ENCODE measurements around the gene MYBBP1A.

MYBBP1A gene

DNA sequence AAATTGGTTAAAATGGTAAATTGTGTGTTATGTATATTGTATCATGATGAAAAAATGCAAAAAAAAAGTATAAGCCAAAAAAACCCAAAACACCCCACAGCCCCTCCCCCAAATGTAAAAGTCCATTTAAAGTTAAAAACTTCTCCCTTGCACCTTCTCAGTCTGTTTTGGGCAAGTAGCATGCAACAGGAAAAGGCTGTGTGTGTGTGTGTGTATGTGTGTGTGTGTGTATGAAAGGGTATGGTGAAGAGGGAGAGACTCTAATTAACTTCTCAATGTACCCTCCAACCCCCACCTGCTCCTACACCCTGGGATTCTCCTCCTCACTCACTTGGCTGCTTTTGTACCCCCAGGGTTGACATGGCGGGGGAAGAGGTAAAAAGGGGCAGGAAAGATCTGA is 14.4 kb upstream of the MYBBP1A start:
- DNase-seq, result no peak

GRCh38 chr17:4566785-4567184 is 11.6 kb upstream of the MYBBP1A start:
- peak; percentile 75 for DNase-seq

DNA sequence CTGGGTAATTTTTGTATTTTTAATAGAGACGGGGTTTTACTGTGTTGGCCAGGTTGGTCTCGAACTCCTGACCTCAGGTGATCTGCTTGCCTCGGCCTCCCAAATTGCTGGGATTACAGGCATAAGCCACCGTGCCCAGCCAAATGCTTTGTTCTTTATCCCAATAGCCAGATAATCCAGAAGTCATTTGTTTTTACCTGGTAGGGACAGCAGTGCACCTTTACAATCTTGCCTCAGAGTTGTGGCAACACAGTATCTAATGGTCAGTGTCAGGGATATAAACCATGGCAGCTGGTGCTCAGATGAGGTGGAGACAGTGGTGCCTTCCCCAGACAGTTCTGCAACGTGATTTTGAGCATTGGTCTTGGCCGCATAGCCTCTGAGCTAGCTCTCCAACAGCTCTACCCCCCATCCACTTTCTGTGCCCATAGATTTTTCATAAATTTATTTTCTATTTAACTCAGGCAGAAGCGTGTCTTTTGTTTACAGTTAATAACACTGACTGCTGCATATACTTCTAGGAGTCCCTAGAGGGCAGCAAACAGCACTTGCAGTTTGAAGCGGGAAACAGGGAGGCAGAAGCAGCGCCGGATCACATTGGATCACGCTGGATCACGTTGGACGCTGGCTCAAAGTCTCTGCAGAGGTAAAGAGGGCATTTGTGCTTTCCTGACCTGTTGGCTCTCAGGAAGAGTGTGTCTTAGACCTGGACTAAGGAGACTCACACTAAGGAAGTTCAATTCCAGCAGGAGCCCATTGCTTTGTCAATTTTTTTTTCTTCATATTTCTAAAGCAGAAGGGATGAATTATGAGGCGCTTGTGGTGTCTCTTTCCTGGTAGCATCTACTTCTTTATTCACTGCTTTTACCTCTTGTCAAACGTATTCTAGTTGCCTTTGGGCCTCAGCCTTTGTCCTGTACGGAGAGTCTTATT is 10.3 kb upstream of the MYBBP1A start:
- peak; percentile 92 for DNase-seq

GRCh38 chr17:4562015-4562969 is 7.1 kb upstream of the MYBBP1A start:
- no peak for DNase-seq

GRCh38 chr17:4560837-4561256 is 5.7 kb upstream of the MYBBP1A start:
- no peak for DNase-seq

DNA sequence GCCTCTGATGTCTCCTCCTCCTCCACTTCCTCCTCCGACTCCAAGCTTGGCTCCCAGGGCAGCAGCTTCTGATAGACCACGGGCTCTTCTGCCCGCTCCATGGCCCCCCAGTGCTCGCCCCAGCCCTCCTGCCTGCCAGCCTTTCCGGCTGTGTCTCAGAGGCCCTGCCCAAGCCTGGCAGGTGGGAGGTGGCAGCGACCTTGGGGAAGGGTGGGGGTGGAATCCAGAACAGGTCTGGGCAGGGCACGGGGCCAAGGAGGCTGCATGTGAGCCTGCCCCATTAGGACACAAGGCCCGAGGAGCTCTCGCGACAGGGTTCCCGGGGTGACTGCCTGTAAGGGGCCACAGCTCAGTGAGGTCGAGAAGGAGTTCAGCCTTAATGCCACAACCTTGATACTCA is 5.2 kb upstream of the MYBBP1A start, which contains the start of gene GGT6:
Gene GGT6 (minus strand): TSS at position 157 of the 400 bp plus-strand sequence. CDS start 56 bp downstream, at position 101.
- DNase-seq, result no peak

DNA sequence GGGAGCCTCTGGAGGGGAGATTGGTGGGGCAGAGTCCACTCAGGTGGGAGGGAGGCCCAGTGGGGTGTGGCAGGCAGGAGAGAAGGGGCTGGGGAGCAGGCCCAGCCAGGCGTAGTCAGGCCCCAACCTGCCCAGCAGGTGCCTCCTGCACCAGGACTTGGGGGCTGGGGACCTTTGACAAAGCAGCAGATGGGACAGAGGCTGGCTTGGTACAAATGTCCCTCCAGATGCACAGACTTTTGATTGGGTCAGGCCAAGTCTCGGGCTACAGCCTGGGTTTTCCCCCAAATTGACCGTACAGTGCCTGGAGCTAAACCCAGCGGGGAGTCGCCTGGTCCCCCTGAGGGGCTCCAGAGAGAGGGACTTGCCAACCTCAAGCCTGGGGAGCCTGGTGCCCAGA is 4.8 kb upstream of the MYBBP1A start:
- no peak for DNase-seq

- DNase-seq, result no peak
Measured at GRCh38 chr17:4559139-4559791, 4.1 kb upstream of the MYBBP1A start.

DNA sequence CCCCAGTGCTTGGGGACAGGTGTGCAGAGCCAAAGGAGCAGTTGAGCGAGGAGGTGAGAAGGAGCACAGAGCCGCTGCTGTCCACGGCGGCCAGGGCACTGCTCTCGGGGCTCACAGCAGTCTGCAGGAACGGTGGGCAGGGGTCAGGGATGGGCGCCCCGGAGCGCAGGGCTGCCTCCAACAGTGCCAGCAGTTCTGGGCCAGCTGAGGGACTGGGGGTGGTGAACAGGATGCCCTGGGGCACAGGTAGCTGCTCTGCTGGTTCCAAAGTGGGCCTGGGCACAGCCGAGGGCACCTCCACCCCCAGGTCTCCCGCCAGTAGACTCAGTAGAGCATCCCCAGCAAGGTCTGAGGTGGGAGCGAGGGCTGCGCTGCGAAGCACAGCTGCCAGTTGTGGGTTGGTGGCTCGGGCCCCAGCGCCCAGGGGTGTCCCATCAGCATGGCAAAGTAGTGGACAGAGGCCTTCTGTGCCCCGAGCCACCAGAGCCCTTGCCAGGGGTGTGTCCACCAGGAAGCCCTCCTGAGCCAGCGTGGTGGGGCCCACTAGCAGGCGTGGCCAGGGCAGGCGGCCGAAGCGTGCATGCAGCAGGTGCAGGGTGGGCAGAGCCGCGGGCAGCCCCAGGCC is 3.3 kb upstream of the MYBBP1A start:
- DNase-seq, result no peak

- DNase-seq, result no peak
Measured at GRCh38 chr17:4557626-4558346, 2.6 kb upstream of the MYBBP1A start.

GRCh38 chr17:4556996-4557395 is 1.8 kb upstream of the MYBBP1A start:
- no peak for DNase-seq

DNA sequence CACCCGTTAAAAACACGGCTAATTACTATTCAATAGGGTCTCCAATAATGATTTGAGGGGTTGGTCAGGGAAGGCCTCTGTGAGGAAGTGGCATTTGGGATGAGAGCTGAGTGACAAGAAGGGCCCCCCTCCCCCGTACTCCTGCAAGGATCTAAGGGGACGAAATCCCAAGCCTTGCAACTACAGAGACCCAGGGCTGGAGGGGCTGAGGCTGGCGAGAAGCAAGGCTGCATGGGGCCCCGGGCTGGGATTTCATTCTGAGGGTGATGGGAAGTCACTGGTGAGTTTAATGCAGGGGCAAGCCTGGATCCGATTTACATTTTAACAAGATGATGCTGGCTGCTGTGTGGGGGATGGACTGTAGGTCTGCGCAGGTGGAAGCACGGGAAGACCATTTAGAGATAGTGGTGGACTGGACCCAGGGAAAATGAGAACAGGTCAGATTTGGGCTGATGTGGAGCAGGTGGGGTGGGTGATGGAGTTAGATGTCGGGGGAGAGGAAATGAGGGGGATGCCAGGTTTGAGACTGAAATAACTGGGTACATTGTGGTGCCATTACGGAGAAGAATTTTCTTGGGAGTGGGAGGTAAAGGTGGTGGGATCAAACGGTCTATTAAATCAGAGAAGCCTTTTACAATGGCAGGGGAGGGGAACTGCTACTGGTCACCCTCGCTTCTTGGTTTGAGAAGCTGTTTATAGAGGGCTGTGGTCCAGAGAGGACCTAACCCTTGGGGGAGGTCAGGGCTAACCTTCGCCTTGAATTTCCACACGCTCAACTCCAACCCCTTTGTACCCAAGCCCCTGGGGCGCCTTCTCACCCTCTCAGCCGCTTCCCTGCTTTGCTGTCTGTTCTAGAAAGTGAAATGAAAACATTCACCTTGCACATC is 932 bp upstream of the MYBBP1A start:
- DNase-seq, result no peak

DNA sequence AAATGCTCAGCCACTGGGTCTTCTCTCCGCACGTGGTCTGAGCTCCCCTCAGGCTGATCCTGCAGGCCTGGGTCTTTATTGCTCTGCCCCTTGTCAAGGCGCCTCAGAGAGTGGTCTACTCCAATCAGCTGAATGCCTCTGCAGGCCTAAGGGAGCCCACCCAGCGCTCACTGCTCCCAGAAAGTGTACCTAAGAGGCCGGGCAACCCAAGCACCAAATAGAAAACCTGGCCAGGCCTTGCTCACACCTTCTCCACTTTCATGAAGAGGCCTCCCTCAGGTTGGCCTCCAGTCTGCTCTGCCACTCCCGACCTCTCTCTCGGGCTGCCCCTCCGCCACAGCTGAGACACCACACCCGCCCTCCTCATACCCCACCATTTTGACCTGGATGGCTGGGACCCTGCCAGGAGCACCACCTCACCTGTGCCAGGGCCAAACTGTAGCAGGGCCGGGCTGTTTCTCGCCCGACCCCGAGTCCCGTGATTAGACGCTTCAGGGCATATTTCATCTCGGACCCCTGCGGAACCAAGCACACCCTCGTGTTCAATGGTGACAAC is 665 bp downstream of the MYBBP1A start:
- DNase-seq, result no peak

- no peak for DNase-seq
Measured at GRCh38 chr17:4553669-4554068, 1.5 kb downstream of the MYBBP1A start.

GRCh38 chr17:4551796-4552525 is 3.2 kb downstream of the MYBBP1A start:
- no peak for DNase-seq

DNA sequence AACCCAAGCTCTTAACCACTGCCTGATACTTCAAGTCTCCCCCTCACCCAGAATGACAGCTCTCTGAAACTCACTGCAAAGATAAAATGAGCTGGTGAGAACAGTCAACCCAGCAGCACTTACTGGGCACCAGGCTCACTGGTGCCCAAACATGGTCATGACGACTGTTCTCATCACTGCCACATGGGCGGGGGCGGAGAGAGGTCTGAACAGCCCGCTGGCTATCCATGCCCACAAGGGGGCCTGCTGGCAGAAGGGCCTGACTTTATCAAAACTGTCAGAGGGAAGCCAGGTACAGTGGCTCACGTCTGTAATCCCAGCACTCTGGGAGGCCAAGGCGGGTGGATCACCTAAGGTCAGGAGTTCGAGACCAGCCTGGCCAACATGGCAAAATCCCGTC is 4.0 kb downstream of the MYBBP1A start:
- DNase-seq, result peak; percentile 78

- no peak for DNase-seq
Measured at GRCh38 chr17:4550534-4551039, 4.6 kb downstream of the MYBBP1A start.

- no peak for DNase-seq
Measured at GRCh38 chr17:4549781-4550533, 5.2 kb downstream of the MYBBP1A start.
